ENCODE results near the gene SYPL1. TPM values are rescaled to one million over a fixed set of nuclear protein-coding genes. Genes with fewer than 3 reads are reported as not detected.

The SYPL1 gene
- 57.1 TPM for total RNA-seq

DNA sequence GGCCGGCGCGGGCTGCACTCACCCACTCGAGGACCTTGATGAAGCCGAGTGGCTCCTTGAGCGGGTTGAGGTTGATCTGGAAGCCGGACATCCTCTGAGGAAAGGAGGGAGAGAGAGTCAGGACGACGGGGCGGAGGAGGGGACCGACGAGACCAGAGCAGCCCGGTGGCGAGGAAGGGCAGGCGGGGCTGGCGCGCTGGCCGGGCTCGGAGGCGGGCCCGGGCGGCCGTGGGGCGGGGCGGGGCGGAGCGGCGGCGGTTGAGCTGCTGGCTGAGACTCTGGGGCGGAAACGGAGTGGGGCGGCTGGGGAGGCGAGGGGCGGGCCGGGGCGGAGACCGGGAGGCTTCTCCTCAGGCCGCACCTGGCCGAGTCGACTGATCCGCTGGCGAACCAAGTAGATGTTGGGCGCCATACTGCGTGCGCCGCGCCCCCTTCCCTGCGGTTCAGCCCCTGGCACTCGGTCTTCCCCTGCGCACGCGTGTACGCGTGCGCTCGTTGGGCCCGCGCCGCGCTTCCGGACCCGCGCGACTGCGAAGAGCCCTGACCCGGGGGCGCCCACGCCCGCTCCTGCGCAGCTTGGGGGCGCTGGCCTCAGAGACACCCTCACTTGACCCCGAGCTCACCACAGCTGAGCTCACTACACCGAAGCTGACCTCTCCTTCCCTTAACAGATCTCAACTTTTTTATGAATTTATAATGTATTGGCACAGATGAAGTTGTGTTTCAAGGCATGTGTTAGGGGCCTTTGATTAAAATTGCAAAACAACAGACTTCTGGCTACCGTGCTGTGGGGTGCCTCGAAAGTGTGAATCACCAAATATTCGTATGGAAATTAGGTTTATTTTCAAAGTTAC is at the start of gene SYPL1:
SYPL1 (minus strand) TSS at position 195 of the 854 bp plus-strand sequence; CDS start at position 91, 104 bp downstream.

Other genes with a start within 250 kb of the SYPL1 start
- gene ATXN7L1, start 235.7 kb downstream of the SYPL1 start, total RNA-seq = 19.2 TPM
- gene CDHR3, start 149.0 kb downstream of the SYPL1 start, total RNA-seq = 4.8 TPM
- 98.7 TPM for gene NAMPT, start 172.7 kb upstream of the SYPL1 start, total RNA-seq

All from camera-type eye (tissue), 1 donor.